Measurements from ENCODE around the gene DUSP15.

GRCh38 chr20:31856516-31856915 lies 13.8 kb downstream of the DUSP15 start:
- 0 out of 2 replicates have a peak, but pooled peaks have one; percentile 1 for TF ChIP-seq KDM1A (IDR thresholded peaks at IDR 0.05; ENCODE audit: borderline replicate concordance, low read length)
- no peak for TF ChIP-seq KDM4A (IDR thresholded peaks at IDR 0.05; ENCODE audit: low read depth, low read length, severe bottlenecking)
- no peak for TF ChIP-seq EZH2 (IDR thresholded peaks at IDR 0.05; ENCODE audit: low read depth, low read length, severe bottlenecking)
- no peak for TF ChIP-seq SUZ12 (IDR thresholded peaks at IDR 0.05; ENCODE audit: low read length)
- TF ChIP-seq POLR2A (IDR thresholded peaks at IDR 0.05; ENCODE audit: control extremely low read depth in 1 of 2, low read depth in 2 of 2, low read length in 2 of 2), result no peak
- TF ChIP-seq JUND (IDR thresholded peaks at IDR 0.05; ENCODE audit: low read length), result no peak
- TF ChIP-seq USF2 (IDR thresholded peaks at IDR 0.05; ENCODE audit: low read length), result no peak
- no peak for TF ChIP-seq PHF8 (conservative IDR thresholded peaks at IDR 0.05; ENCODE audit: low read depth, low read length)
- no peak for TF ChIP-seq CTCF (IDR thresholded peaks at IDR 0.05; ENCODE audit: control extremely low read depth in 1 of 3, insufficient read depth in 1 of 3, low read depth in 1 of 3, low read length in 3 of 3)

Measured in H1 (cell line).